ENCODE results near the gene FZR1.
"Not testable (repeated sequence)": the region's sequence is repeated elsewhere in the genome, so short reads cannot be mapped to it uniquely, and the experiment has no call there.

Gene FZR1

GRCh38 chr19:3529299-3529698 lies 23.2 kb downstream of the FZR1 start:
- not testable (repeated sequence) for DNase-seq (ENCODE audit: low read depth in 2 of 2)

GRCh38 chr19:3530389-3530788 lies 24.3 kb downstream of the FZR1 start:
- no peak for DNase-seq (ENCODE audit: low read depth in 2 of 2)

- no peak for DNase-seq (ENCODE audit: low read depth in 2 of 2)
These were observed 25.6 kb downstream of the FZR1 start for GRCh38 chr19:3531716-3532115.

- DNase-seq (ENCODE audit: low read depth in 2 of 2) = no peak
These were observed 26.2 kb downstream of the FZR1 start for GRCh38 chr19:3532154-3532786.

GRCh38 chr19:3533033-3533432 lies 26.9 kb downstream of the FZR1 start:
- no peak for DNase-seq (ENCODE audit: low read depth in 2 of 2)

- DNase-seq (ENCODE audit: low read depth in 2 of 2) = no peak
These were observed 27.6 kb downstream of the FZR1 start for GRCh38 chr19:3533563-3534216.

- no peak for DNase-seq (ENCODE audit: low read depth in 2 of 2)
These were observed 28.5 kb downstream of the FZR1 start for GRCh38 chr19:3534375-3535234.

- DNase-seq (ENCODE audit: low read depth in 2 of 2) = no peak
These were observed 29.1 kb downstream of the FZR1 start for GRCh38 chr19:3535235-3535535.

- DNase-seq (ENCODE audit: low read depth in 2 of 2) = no peak
These were observed 29.5 kb downstream of the FZR1 start for GRCh38 chr19:3535563-3535965.

GRCh38 chr19:3535981-3536380 lies 29.9 kb downstream of the FZR1 start:
- DNase-seq (ENCODE audit: low read depth in 2 of 2) = no peak

- no peak for DNase-seq (ENCODE audit: low read depth in 2 of 2)
These were observed 30.5 kb downstream of the FZR1 start for GRCh38 chr19:3536429-3537100.

GRCh38 chr19:3537101-3537437 lies 31.0 kb downstream of the FZR1 start:
- no peak for DNase-seq (ENCODE audit: low read depth in 2 of 2)

- no peak for DNase-seq (ENCODE audit: low read depth in 2 of 2)
These were observed 31.5 kb downstream of the FZR1 start for GRCh38 chr19:3537438-3538240.

- no peak for DNase-seq (ENCODE audit: low read depth in 2 of 2)
These were observed 32.3 kb downstream of the FZR1 start for GRCh38 chr19:3538258-3538929.

GRCh38 chr19:3538965-3539755 lies 33.0 kb downstream of the FZR1 start, which contains the start of gene TEKTIP1:
Gene TEKTIP1 (plus strand): TSS chr19:3539174. CDS start chr19:3539178, 4 bp downstream.
- DNase-seq (ENCODE audit: low read depth in 2 of 2) = no peak

GRCh38 chr19:3539756-3540118 lies 33.6 kb downstream of the FZR1 start:
- no peak for DNase-seq (ENCODE audit: low read depth in 2 of 2)

- DNase-seq (ENCODE audit: low read depth in 2 of 2) = no peak
These were observed 37.3 kb downstream of the FZR1 start for GRCh38 chr19:3543150-3544057.

- no peak for DNase-seq (ENCODE audit: low read depth in 2 of 2)
These were observed 37.9 kb downstream of the FZR1 start for GRCh38 chr19:3544058-3544376.

Measured in stimulated activated CD4-positive, alpha-beta T cell treated with anti-CD3 and anti-CD28 coated beads, Interleukin-4, amount 100 ng/mL, for 48 hours (primary cell).